GM21723 (cell line): ENCODE measurements around the gene DHX8.

Experiments used
- ATAC-seq: cut with Tn5 transposase; IDR thresholded peaks from one replicate; pipeline ENCODE4 v1.9.1; 2021; ENCODE audit warnings: mild to moderate bottlenecking, moderate library complexity; ENCODE audit not compliant: unreplicated experiment

Gene DHX8

GRCh38 chr17:43521389-43521788 is 37.6 kb downstream of the DHX8 start:
- ATAC-seq: no peak

- ATAC-seq: no peak
These were observed 41.3 kb downstream of the DHX8 start for GRCh38 chr17:43524945-43525575.

- no peak for ATAC-seq
These were observed 43.3 kb downstream of the DHX8 start for GRCh38 chr17:43526886-43527648.

- no peak for ATAC-seq
These were observed 44.7 kb downstream of the DHX8 start for GRCh38 chr17:43528319-43528987.

- no peak for ATAC-seq
These were observed 45.4 kb downstream of the DHX8 start for GRCh38 chr17:43528988-43529814.

- ATAC-seq: no peak
These were observed 46.1 kb downstream of the DHX8 start for GRCh38 chr17:43529947-43530287.

- no peak for ATAC-seq
These were observed 46.7 kb downstream of the DHX8 start for GRCh38 chr17:43530288-43531081.

GRCh38 chr17:43531082-43531378 is 47.3 kb downstream of the DHX8 start:
- ATAC-seq: no peak

- no peak for ATAC-seq
These were observed 48.2 kb downstream of the DHX8 start for GRCh38 chr17:43531955-43532354.

GRCh38 chr17:43532581-43532980 is 48.8 kb downstream of the DHX8 start:
- ATAC-seq: no peak

GRCh38 chr17:43533699-43534098 is 49.9 kb downstream of the DHX8 start:
- ATAC-seq: no peak

GRCh38 chr17:43534909-43535308 is 51.1 kb downstream of the DHX8 start:
- ATAC-seq: no peak

GRCh38 chr17:43536236-43536992 is 52.6 kb downstream of the DHX8 start:
- no peak for ATAC-seq

GRCh38 chr17:43540821-43541674 is 57.3 kb downstream of the DHX8 start:
- no peak for ATAC-seq

GRCh38 chr17:43542859-43543258 is 59.1 kb downstream of the DHX8 start:
- ATAC-seq: no peak

GRCh38 chr17:43543300-43543699 is 59.5 kb downstream of the DHX8 start:
- no peak for ATAC-seq

GRCh38 chr17:43543771-43544575 is 60.2 kb downstream of the DHX8 start:
- no peak for ATAC-seq

- ATAC-seq: no peak
These were observed 61.5 kb downstream of the DHX8 start for GRCh38 chr17:43545383-43545632.
